Colonic mucosa (tissue), 4 donors: ENCODE data around the gene TGFB3. TPM values are rescaled to one million over a fixed set of nuclear protein-coding genes. Genes with fewer than 3 reads are reported as not detected.

Source experiments
- DNase-seq: peaks from one replicate; pipeline ENCODE4 v3.0.0-alpha.2; 2020
- H3K27ac ChIP-seq: fragments of 200-600 bp; one replicate; pipeline ENCODE4 v1.8.0; 2021
- H3K27me3 ChIP-seq: fragments of 200-600 bp; one replicate; pipeline ENCODE4 v1.8.0; 2021
- H3K36me3 ChIP-seq: fragments of 200-600 bp; one replicate; pipeline ENCODE4 v1.8.0; 2021
- H3K4me1 ChIP-seq: fragments of 200-600 bp; one replicate; pipeline ENCODE4 v1.8.0; 2021; ENCODE audit warnings: mild to moderate bottlenecking
- H3K4me3 ChIP-seq: fragments of 200-600 bp; one replicate; pipeline ENCODE4 v1.8.0; 2021
- H3K9ac ChIP-seq, 2 donors: one replicate each; pipeline ENCODE4 v1.7.0; 2013; ENCODE audit warnings: control low read depth in 2 of 2, low read depth in 2 of 2, low read length in 2 of 2
- H3K9me3 ChIP-seq: fragments of 200-600 bp; one replicate; pipeline ENCODE4 v1.8.0; 2021
- intact Hi-C: fragments of 100-400 bp; cut with DNase I; formaldehyde crosslinking; loops from one replicate; pipeline ENCODE4 v1.14.1; 2022
- total RNA-seq, 2 donors: library from RNA; stranded (reverse); fragmentation: NEBNext Ultra II Directional in 1 of 2; extraction: Animal tissue kit (Norgen Biotek cat#: 25700) in 1 of 2; gene quantifications; one replicate each; pipeline ENCODE4 v1.2.1, GENCODE V29; 2021
- TF ChIP-seq, protein P1 (sequence below): fragments of 200-600 bp; IDR thresholded peaks from one replicate; pipeline ENCODE4 v1.8.0; 2022; ENCODE audit warnings: antibody characterized with exemption, mild to moderate bottlenecking
- donor health status: healthy.
- donor health status: DM: no; HTN: no; CAD: no.
- donor health status: DM: no; HTN: no; CAD: no.

Gene TGFB3
- total RNA-seq, 2 donors from 2014 or later: 3.9 to 6.5 TPM

DNA sequence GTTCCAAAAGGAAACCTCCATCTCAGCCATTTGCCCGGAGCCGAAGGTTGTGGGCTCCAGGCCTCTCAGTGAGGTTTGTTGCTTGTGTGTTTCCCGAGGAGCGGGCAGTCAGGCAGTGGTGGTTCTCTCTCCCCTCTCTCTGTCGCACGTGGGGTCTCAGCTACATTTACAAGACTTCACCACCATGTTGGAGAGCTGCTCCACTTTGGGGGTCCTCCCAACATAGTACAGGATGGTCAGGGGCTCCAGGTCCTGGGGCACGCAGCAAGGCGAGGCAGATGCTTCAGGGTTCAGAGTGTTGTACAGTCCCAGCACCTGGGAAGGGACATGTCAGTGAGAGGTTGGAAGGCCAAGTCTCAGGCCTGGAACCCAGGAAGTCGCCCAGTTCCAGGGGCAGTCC, 22.8 kb downstream of the TGFB3 start:
- Histone ChIP-seq H3K9me3 (no peaks in the 10 kb centered on the region), H3K27ac (no peak overlapping the region), H3K4me1 (no peaks in the 10 kb centered on the region), H3K27me3 (no peaks in the 10 kb centered on the region), H3K9ac (no peak overlapping the region), H3K4me3 (no peak overlapping the region), H3K36me3 (no peaks in the 10 kb centered on the region)
- TF ChIP-seq, protein P1, sequence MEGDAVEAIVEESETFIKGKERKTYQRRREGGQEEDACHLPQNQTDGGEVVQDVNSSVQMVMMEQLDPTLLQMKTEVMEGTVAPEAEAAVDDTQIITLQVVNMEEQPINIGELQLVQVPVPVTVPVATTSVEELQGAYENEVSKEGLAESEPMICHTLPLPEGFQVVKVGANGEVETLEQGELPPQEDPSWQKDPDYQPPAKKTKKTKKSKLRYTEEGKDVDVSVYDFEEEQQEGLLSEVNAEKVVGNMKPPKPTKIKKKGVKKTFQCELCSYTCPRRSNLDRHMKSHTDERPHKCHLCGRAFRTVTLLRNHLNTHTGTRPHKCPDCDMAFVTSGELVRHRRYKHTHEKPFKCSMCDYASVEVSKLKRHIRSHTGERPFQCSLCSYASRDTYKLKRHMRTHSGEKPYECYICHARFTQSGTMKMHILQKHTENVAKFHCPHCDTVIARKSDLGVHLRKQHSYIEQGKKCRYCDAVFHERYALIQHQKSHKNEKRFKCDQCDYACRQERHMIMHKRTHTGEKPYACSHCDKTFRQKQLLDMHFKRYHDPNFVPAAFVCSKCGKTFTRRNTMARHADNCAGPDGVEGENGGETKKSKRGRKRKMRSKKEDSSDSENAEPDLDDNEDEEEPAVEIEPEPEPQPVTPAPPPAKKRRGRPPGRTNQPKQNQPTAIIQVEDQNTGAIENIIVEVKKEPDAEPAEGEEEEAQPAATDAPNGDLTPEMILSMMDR: no peak
- intact Hi-C loops: no loop called here
- no peak for DNase-seq

DNA sequence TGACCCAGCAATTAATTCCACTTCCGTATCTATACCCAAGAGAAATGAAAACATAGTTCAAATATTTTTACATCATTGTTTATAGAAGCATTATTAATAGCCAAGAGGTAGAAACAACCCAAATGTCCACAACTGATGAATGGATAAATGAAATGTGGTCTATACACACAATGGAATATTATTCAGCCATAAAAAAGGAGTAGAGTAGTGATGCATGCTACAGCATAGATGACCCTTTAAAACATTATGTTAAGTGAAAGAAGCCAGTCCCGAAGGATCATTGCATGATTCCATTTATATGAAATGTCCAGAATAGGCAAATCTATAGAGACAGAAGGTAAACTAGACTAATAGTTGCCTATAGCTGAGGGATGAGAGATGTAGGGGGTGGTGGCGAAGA, 29.3 kb downstream of the TGFB3 start:
- H3K36me3 ChIP-seq: no peaks in the 10 kb centered on the region
- no peaks in the 10 kb centered on the region for H3K9me3 ChIP-seq
- H3K4me3 ChIP-seq: no peak overlapping the region
- H3K9ac ChIP-seq: no peak overlapping the region
- no peaks in the 10 kb centered on the region for H3K4me1 ChIP-seq
- no peak overlapping the region for H3K27ac ChIP-seq
- TF ChIP-seq, protein P1: no peak
- intact Hi-C loops: no loop called here
- DNase-seq: no peak
- no peaks in the 10 kb centered on the region for H3K27me3 ChIP-seq

DNA sequence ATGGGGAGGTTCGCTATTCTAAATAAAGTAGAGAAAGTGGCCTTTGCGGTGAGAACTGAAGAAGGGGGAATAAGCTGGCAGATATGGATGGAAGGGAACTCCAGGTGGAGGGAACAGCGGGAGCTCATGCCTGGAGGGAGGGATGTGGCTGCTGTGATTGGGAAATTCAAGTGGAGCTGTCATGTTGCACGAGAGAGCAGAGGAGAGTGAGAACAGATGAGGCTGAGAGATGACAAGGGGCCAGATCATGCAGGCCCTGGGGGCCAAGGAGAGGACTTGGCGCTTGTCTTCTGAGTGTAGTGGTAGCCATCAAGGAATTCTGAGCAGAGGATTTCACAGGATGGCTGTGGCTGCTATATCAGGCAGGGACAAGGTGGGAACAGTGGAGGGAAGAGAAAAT, 35.0 kb downstream of the TGFB3 start:
- Histone ChIP-seq H3K9me3 (no peaks in the 10 kb centered on the region), H3K27me3 (no peaks in the 10 kb centered on the region), H3K4me1 (no peaks in the 10 kb centered on the region), H3K27ac (no peak overlapping the region), H3K9ac (no peak overlapping the region), H3K36me3 (no peaks in the 10 kb centered on the region), H3K4me3 (no peak overlapping the region)
- intact Hi-C loops: no loop called here
- DNase-seq: no peak
- TF ChIP-seq, protein P1: no peak

DNA sequence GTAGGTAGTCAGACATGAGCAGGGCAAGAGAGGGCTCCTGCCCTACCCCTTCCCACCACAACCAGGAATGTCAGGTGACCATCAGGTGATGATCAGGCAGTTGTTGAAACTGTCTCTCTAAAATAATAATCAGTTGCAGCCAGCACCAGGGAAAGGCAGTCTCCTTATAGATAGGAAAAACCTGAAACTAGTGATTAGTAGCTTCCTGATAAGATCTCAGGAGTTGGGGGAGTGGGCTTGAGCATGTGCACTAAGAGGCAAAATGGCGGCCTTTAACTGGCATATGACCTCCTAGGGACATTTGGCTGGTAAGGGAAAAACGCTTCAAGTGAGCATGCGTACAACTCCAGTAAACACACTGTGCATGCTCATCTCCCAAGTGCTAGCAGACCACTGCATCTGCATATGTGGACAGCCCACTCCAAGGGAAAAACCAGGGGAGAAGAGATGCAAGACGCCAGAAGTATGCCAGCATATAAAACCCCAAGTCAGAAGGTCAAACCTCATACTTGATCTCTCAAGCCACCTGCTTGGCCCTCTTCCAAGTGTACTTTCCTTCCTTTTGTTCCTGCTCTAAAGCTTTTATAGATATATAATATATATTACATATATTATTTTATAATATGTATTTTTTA, 37.1 kb downstream of the TGFB3 start:
- intact Hi-C loops: no loop called here
- Histone ChIP-seq H3K27me3 (no peaks in the 10 kb centered on the region), H3K27ac (no peak overlapping the region), H3K4me1 (no peaks in the 10 kb centered on the region), H3K4me3 (no peak overlapping the region), H3K36me3 (no peaks in the 10 kb centered on the region), H3K9me3 (no peaks in the 10 kb centered on the region), H3K9ac (no peak overlapping the region)
- TF ChIP-seq, protein P1: no peak
- no peak for DNase-seq

DNA sequence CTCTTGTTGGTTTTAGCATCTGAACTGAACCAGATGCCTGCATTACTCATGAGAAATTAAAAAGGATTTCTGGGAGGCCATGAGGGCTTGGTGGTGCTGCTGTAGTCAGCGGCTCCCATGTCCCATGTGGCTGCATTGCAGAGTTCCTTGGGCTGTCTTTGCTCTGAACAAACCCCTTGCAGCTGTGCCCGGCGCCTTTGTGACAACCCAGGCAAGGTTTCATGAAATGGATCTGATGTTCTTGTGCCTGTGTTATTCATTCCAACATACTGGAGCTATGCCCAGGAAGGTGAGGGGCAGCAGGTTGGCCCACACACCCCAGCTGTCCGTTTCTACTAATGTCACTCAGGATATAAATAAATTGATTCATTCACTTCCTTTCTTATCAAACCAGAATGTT, 40.8 kb downstream of the TGFB3 start:
- Histone ChIP-seq H3K9ac (no peak overlapping the region), H3K27ac (no peak overlapping the region), H3K4me1 (no peaks in the 10 kb centered on the region), H3K9me3 (no peaks in the 10 kb centered on the region), H3K36me3 (no peaks in the 10 kb centered on the region), H3K27me3 (no peaks in the 10 kb centered on the region), H3K4me3 (no peak overlapping the region)
- intact Hi-C loops: no loop called here
- TF ChIP-seq, protein P1: no peak
- no peak for DNase-seq
